Measurements from ENCODE around the gene GPC6. TPM values are rescaled to one million over a fixed set of nuclear protein-coding genes. Genes with fewer than 3 reads are reported as not detected.

GPC6 gene
- total RNA-seq, 1 donor from 2014 or later: 15.6 TPM

- peak; percentile 95 for ATAC-seq
- no peak for DNase-seq (ENCODE audit: low spot score)
Observed at GRCh38 chr13:93361703-93362102, 135.1 kb downstream of the GPC6 start.

- DNase-seq (ENCODE audit: low spot score): no peak
- ATAC-seq: no peak
Observed at GRCh38 chr13:93364166-93364565, 137.6 kb downstream of the GPC6 start.

GRCh38 chr13:93368296-93368695 lies 141.7 kb downstream of the GPC6 start:
- DNase-seq (ENCODE audit: low spot score) (no peak), ATAC-seq (no peak)

GRCh38 chr13:93368718-93369117 lies 142.1 kb downstream of the GPC6 start:
- DNase-seq (ENCODE audit: low spot score) (no peak), ATAC-seq (no peak)

- no peak for DNase-seq (ENCODE audit: low spot score)
- ATAC-seq: no peak
Observed at GRCh38 chr13:93372856-93373255, 146.2 kb downstream of the GPC6 start.

GRCh38 chr13:93375491-93375890 lies 148.9 kb downstream of the GPC6 start:
- DNase-seq (ENCODE audit: low spot score) (no peak), ATAC-seq (peak; percentile 48)

GRCh38 chr13:93377196-93377595 lies 150.6 kb downstream of the GPC6 start:
- ATAC-seq: no peak
- no peak for DNase-seq (ENCODE audit: low spot score)

- peak; percentile 22 for ATAC-seq
- DNase-seq (ENCODE audit: low spot score): no peak
Observed at GRCh38 chr13:93378184-93378583, 151.6 kb downstream of the GPC6 start.

GRCh38 chr13:93386116-93386515 lies 159.5 kb downstream of the GPC6 start:
- ATAC-seq: no peak
- no peak for DNase-seq (ENCODE audit: low spot score)

GRCh38 chr13:93388701-93389100 lies 162.1 kb downstream of the GPC6 start:
- DNase-seq (ENCODE audit: low spot score) (no peak), ATAC-seq (no peak)

- ATAC-seq (no peak), DNase-seq (ENCODE audit: low spot score) (no peak)
Observed at GRCh38 chr13:93397619-93398018, 171.0 kb downstream of the GPC6 start.

GRCh38 chr13:93398167-93399035 lies 171.8 kb downstream of the GPC6 start:
- ATAC-seq (no peak), DNase-seq (ENCODE audit: low spot score) (no peak)

GRCh38 chr13:93399212-93399611 lies 172.6 kb downstream of the GPC6 start:
- DNase-seq (ENCODE audit: low spot score) (no peak), ATAC-seq (no peak)

- DNase-seq (ENCODE audit: low spot score): no peak
- ATAC-seq: no peak
Observed at GRCh38 chr13:93406136-93406535, 179.5 kb downstream of the GPC6 start.

GRCh38 chr13:93407551-93407950 lies 180.9 kb downstream of the GPC6 start:
- DNase-seq (ENCODE audit: low spot score): no peak
- ATAC-seq: no peak

- no peak for ATAC-seq
- DNase-seq (ENCODE audit: low spot score): no peak
Observed at GRCh38 chr13:93409001-93409400, 182.4 kb downstream of the GPC6 start.

GRCh38 chr13:93409816-93410215 lies 183.2 kb downstream of the GPC6 start:
- DNase-seq (ENCODE audit: low spot score): no peak

GRCh38 chr13:93411186-93411680 lies 184.6 kb downstream of the GPC6 start:
- no peak for DNase-seq (ENCODE audit: low spot score)
- no peak for ATAC-seq

More at GRCh38 chr13:93409816-93410215, 183.2 kb downstream of the GPC6 start:
- no peak for ATAC-seq

GRCh38 chr13:93412676-93413075 lies 186.1 kb downstream of the GPC6 start:
- ATAC-seq (no peak), DNase-seq (ENCODE audit: low spot score) (no peak)

- ATAC-seq: peak; percentile 22
Observed at GRCh38 chr13:93413972-93414717, 187.5 kb downstream of the GPC6 start.

GRCh38 chr13:93416736-93417355 lies 190.2 kb downstream of the GPC6 start:
- DNase-seq (ENCODE audit: low spot score) (no peak), ATAC-seq (no peak)

More at GRCh38 chr13:93413972-93414717, 187.5 kb downstream of the GPC6 start:
- no peak for DNase-seq (ENCODE audit: low spot score)
